ENCODE data around the gene MRPL2.

Gene MRPL2

DNA sequence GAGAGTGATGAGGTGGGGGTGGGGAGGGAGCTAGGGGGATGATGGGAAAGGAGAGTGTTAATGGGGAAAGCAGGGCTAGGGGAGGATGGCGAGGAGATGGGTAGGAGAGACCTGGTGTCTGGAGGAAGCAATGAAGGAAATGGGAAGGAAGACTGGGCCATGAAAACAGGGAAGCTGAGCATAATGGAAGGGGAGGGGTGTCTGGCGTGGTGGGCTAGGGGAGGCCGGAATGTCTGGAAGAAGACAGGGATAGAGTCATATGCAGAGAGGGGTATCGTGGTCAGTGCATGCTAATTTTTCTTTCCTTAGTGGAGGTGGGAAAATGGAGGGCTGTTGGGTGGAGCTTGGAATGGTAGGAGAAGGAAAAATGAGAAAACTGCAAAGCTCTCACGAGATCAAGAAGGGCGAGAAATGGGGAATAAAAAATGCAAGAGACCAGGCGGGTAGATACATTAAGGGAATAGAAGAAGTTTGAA, 44.8 kb downstream of the MRPL2 start (continued):
- TF ChIP-seq, protein P1, sequence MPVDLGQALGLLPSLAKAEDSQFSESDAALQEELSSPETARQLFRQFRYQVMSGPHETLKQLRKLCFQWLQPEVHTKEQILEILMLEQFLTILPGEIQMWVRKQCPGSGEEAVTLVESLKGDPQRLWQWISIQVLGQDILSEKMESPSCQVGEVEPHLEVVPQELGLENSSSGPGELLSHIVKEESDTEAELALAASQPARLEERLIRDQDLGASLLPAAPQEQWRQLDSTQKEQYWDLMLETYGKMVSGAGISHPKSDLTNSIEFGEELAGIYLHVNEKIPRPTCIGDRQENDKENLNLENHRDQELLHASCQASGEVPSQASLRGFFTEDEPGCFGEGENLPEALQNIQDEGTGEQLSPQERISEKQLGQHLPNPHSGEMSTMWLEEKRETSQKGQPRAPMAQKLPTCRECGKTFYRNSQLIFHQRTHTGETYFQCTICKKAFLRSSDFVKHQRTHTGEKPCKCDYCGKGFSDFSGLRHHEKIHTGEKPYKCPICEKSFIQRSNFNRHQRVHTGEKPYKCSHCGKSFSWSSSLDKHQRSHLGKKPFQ (tag by site-specific recombination; IDR thresholded peaks at IDR 0.05): no peak
- no peak for TF ChIP-seq ZSCAN16 (tag by site-specific recombination; IDR thresholded peaks at IDR 0.05)
- TF ChIP-seq, protein P2, sequence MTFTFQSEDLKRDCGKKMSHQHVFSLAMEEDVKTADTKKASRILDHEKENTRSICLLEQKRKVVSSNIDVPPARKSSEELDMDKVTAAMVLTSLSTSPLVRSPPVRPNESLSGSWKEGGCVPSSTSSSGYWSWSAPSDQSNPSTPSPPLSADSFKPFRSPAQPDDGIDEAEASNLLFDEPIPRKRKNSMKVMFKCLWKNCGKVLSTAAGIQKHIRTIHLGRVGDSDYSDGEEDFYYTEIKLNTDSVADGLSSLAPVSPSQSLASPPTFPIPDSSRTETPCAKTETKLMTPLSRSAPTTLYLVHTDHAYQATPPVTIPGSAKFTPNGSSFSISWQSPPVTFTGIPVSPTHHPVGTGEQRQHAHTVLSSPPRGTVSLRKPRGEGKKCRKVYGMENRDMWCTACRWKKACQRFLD (tag by site-specific recombination; IDR thresholded peaks at IDR 0.05): no peak
- TF ChIP-seq ZNF292 (tag by site-specific recombination; IDR thresholded peaks at IDR 0.05; ENCODE audit: borderline replicate concordance, low read depth): no peak
- TF ChIP-seq, protein P3, sequence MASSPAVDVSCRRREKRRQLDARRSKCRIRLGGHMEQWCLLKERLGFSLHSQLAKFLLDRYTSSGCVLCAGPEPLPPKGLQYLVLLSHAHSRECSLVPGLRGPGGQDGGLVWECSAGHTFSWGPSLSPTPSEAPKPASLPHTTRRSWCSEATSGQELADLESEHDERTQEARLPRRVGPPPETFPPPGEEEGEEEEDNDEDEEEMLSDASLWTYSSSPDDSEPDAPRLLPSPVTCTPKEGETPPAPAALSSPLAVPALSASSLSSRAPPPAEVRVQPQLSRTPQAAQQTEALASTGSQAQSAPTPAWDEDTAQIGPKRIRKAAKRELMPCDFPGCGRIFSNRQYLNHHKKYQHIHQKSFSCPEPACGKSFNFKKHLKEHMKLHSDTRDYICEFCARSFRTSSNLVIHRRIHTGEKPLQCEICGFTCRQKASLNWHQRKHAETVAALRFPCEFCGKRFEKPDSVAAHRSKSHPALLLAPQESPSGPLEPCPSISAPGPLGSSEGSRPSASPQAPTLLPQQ (tag by site-specific recombination; IDR thresholded peaks at IDR 0.05): peak; percentile 80
- peak; percentile 78 for TF ChIP-seq YY2 (tag by site-specific recombination; IDR thresholded peaks at IDR 0.05)
- TF ChIP-seq GLIS2 (tag by site-specific recombination; IDR thresholded peaks at IDR 0.05): no peak
- TF ChIP-seq KLF8 (tag by site-specific recombination; IDR thresholded peaks at IDR 0.05): no peak
- TF ChIP-seq, protein P4, sequence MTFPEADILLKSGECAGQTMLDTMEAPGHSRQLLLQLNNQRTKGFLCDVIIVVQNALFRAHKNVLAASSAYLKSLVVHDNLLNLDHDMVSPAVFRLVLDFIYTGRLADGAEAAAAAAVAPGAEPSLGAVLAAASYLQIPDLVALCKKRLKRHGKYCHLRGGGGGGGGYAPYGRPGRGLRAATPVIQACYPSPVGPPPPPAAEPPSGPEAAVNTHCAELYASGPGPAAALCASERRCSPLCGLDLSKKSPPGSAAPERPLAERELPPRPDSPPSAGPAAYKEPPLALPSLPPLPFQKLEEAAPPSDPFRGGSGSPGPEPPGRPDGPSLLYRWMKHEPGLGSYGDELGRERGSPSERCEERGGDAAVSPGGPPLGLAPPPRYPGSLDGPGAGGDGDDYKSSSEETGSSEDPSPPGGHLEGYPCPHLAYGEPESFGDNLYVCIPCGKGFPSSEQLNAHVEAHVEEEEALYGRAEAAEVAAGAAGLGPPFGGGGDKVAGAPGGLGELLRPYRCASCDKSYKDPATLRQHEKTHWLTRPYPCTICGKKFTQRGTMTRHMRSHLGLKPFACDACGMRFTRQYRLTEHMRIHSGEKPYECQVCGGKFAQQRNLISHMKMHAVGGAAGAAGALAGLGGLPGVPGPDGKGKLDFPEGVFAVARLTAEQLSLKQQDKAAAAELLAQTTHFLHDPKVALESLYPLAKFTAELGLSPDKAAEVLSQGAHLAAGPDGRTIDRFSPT (tag by site-specific recombination; IDR thresholded peaks at IDR 0.05): no peak
- no peak for TF ChIP-seq ZNF350 (tag by site-specific recombination; IDR thresholded peaks at IDR 0.05)
- TF ChIP-seq ZNF37A (tag by site-specific recombination; IDR thresholded peaks at IDR 0.05): no peak
- TF ChIP-seq, protein P5, sequence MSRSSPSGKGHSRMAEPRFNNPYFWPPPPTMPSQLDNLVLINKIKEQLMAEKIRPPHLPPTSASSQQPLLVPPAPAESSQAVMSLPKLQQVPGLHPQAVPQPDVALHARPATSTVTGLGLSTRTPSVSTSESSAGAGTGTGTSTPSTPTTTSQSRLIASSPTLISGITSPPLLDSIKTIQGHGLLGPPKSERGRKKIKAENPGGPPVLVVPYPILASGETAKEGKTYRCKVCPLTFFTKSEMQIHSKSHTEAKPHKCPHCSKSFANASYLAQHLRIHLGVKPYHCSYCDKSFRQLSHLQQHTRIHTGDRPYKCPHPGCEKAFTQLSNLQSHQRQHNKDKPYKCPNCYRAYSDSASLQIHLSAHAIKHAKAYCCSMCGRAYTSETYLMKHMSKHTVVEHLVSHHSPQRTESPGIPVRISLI (tag by site-specific recombination; IDR thresholded peaks at IDR 0.05): no peak
- no peak for TF ChIP-seq ZNF785 (tag by site-specific recombination; IDR thresholded peaks at IDR 0.05)
- TF ChIP-seq ZNF221 (tag by site-specific recombination; IDR thresholded peaks at IDR 0.05; ENCODE audit: borderline replicate concordance): no peak
- TF ChIP-seq ZNF623 (tag by site-specific recombination; IDR thresholded peaks at IDR 0.05): no peak
- TF ChIP-seq ZNF792 (tag by site-specific recombination; IDR thresholded peaks at IDR 0.05): no peak
- TF ChIP-seq ZFP37 (tag by site-specific recombination; IDR thresholded peaks at IDR 0.05): no peak
- TF ChIP-seq WT1 (tag by site-specific recombination; IDR thresholded peaks at IDR 0.05): no peak
- TF ChIP-seq MZF1 (tag by site-specific recombination; IDR thresholded peaks at IDR 0.05; ENCODE audit: borderline replicate concordance): no peak
- TF ChIP-seq ZNF121 (tag by site-specific recombination; IDR thresholded peaks at IDR 0.05): no peak
- no peak for TF ChIP-seq ZNF266 (tag by site-specific recombination; IDR thresholded peaks at IDR 0.05; ENCODE audit: low read depth)
- no peak for TF ChIP-seq ZNF600 (tag by site-specific recombination; IDR thresholded peaks at IDR 0.05)
- no peak for TF ChIP-seq ZNF433 (tag by site-specific recombination; IDR thresholded peaks at IDR 0.05; ENCODE audit: low read depth)
- TF ChIP-seq, protein P6, sequence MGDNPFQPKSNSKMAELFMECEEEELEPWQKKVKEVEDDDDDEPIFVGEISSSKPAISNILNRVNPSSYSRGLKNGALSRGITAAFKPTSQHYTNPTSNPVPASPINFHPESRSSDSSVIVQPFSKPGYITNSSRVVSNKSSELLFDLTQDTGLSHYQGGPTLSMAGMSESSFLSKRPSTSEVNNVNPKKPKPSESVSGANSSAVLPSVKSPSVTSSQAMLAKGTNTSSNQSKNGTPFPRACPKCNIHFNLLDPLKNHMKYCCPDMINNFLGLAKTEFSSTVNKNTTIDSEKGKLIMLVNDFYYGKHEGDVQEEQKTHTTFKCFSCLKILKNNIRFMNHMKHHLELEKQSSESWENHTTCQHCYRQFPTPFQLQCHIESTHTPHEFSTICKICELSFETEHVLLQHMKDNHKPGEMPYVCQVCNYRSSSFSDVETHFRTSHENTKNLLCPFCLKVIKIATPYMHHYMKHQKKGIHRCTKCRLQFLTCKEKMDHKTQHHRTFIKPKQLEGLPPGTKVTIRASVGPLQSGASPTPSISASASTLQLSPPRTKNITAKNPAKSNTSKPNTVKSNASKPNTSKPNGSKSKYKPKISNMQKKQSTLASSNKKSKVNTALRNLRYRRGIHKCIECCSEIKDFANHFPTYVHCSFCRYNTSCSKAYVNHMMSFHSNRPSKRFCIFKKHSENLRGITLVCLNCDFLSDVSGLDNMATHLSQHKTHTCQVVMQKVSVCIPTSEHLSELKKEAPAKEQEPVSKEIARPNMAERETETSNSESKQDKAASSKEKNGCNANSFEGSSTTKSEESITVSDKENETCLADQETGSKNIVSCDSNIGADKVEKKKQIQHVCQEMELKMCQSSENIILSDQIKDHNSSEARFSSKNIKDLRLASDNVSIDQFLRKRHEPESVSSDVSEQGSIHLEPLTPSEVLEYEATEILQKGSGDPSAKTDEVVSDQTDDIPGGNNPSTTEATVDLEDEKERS (tag by site-specific recombination; IDR thresholded peaks at IDR 0.05): no peak
- TF ChIP-seq, protein P7, sequence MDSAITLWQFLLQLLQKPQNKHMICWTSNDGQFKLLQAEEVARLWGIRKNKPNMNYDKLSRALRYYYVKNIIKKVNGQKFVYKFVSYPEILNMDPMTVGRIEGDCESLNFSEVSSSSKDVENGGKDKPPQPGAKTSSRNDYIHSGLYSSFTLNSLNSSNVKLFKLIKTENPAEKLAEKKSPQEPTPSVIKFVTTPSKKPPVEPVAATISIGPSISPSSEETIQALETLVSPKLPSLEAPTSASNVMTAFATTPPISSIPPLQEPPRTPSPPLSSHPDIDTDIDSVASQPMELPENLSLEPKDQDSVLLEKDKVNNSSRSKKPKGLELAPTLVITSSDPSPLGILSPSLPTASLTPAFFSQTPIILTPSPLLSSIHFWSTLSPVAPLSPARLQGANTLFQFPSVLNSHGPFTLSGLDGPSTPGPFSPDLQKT (IDR thresholded peaks at IDR 0.05; ENCODE audit: borderline replicate concordance, low read depth, low read length): no peak
- no peak for TF ChIP-seq ZNF560 (tag by site-specific recombination; IDR thresholded peaks at IDR 0.05; ENCODE audit: borderline replicate concordance)
- no peak for TF ChIP-seq ZNF341 (tag by site-specific recombination; IDR thresholded peaks at IDR 0.05; ENCODE audit: low read depth)
- TF ChIP-seq ZBTB7A (tag by site-specific recombination; IDR thresholded peaks at IDR 0.05; ENCODE audit: low read depth): 0 out of 2 replicates have a peak, but pooled peaks have one; percentile 57

Measured in HEK293 (cell line).